Measurements from ENCODE around the gene SRRM3.
"Not testable (repeated sequence)": the region's sequence is repeated elsewhere in the genome, so short reads cannot be mapped to it uniquely, and the experiment has no call there.

SRRM3 gene

GRCh38 chr7:76189276-76189675, 12.4 kb upstream of the SRRM3 start:
- no peak for DNase-seq

- no peak for DNase-seq
Measured at GRCh38 chr7:76191783-76192240, 9.9 kb upstream of the SRRM3 start.

- DNase-seq = no peak
Measured at GRCh38 chr7:76193466-76193865, 8.2 kb upstream of the SRRM3 start.

- DNase-seq = no peak
Measured at GRCh38 chr7:76193883-76194282, 7.8 kb upstream of the SRRM3 start.

- DNase-seq = no peak
Measured at GRCh38 chr7:76196786-76197185, 4.9 kb upstream of the SRRM3 start.

GRCh38 chr7:76198202-76198601, 3.5 kb upstream of the SRRM3 start:
- no peak for DNase-seq

- no peak for DNase-seq
Measured at GRCh38 chr7:76202666-76203030, 952 bp downstream of the SRRM3 start.

- DNase-seq = no peak
Measured at GRCh38 chr7:76204147-76204546, 2.5 kb downstream of the SRRM3 start.

GRCh38 chr7:76206633-76207032, 4.9 kb downstream of the SRRM3 start:
- no peak for DNase-seq

GRCh38 chr7:76209310-76209709, 7.6 kb downstream of the SRRM3 start:
- DNase-seq = no peak

- DNase-seq = no peak
Measured at GRCh38 chr7:76211216-76211615, 9.5 kb downstream of the SRRM3 start.

GRCh38 chr7:76215349-76215748, 13.7 kb downstream of the SRRM3 start:
- DNase-seq = not testable (repeated sequence)

- no peak for DNase-seq
Measured at GRCh38 chr7:76216381-76217082, 14.8 kb downstream of the SRRM3 start.

- no peak for DNase-seq
Measured at GRCh38 chr7:76217942-76218566, 16.4 kb downstream of the SRRM3 start.

- no peak for DNase-seq
Measured at GRCh38 chr7:76220185-76221057, 18.7 kb downstream of the SRRM3 start.

- no peak for DNase-seq
Measured at GRCh38 chr7:76222333-76222732, 20.6 kb downstream of the SRRM3 start.

- no peak for DNase-seq
Measured at GRCh38 chr7:76222839-76223238, 21.1 kb downstream of the SRRM3 start.

- no peak for DNase-seq
Measured at GRCh38 chr7:76223286-76223972, 21.7 kb downstream of the SRRM3 start.

GRCh38 chr7:76224695-76225094, 23.0 kb downstream of the SRRM3 start:
- no peak for DNase-seq

- no peak for DNase-seq
Measured at GRCh38 chr7:76225379-76225778, 23.7 kb downstream of the SRRM3 start.

- no peak for DNase-seq
Measured at GRCh38 chr7:76225951-76226350, 24.3 kb downstream of the SRRM3 start.

GRCh38 chr7:76226878-76227423, 25.3 kb downstream of the SRRM3 start:
- DNase-seq = not testable (repeated sequence)

- no peak for DNase-seq
Measured at GRCh38 chr7:76230214-76230613, 28.5 kb downstream of the SRRM3 start.

Data from T1000 (cell line).